Measurements from ENCODE around the gene CLEC9A. TPM values are rescaled to one million over a fixed set of nuclear protein-coding genes. Genes with fewer than 3 reads are reported as not detected.

The CLEC9A gene
- total RNA-seq = under 1 TPM in 1 of 4 donors, not detected in 3; 0.48 TPM

DNA sequence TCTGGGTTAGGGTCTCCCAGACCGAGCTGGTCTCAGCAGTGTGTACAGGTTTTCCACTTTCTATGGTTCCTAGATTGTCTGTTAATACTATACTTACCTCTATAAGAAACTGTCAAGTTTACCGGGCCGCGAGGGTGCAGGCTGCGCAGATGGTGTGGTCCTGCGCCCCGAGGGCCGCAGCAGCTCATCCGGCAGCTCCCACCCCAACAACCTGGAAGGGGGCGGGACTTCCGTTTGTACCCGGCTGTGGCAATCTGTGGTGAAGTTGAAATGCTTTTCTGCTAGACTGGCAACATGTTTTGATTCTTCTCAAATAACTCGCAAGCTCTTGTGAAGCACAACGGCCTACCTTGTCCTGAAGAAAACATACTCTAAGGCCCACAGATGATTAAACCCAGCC is at the start of gene CLEC9A:
Gene CLEC9A, plus strand, starts transcription at position 237 of the 400 bp plus-strand sequence. CDS start 22,006 bp downstream, outside the sequence.
- in situ Hi-C loops (cut with MboI; ENCODE audit: low pct_ligation_motif_present in 1 of 4, low pct_unique_long_range_greater_than_20kb in 1 of 4, low sequenced_read_pairs in 3 of 4) = loop anchor here in 1 of 4 donors (25.0 kb wide), 1 partner anchor 107 kb away; the partner anchor contains the start of gene CLEC7A
- H3K4me1 ChIP-seq = no peaks in the 10 kb centered on the region
- no peaks in the 10 kb centered on the region for H3K9me3 ChIP-seq
- no peak within 1 kb of the TSS for H3K4me3 ChIP-seq
- 91 to 96% methylated on average over 14 of the region's 14 CpGs for WGBS, 2 donors (ENCODE audit: low coverage in 1 of 2)
- no peaks in the 10 kb centered on the region for H3K36me3 ChIP-seq
- no peak within 1 kb of the TSS for H3K27ac ChIP-seq
- no peak for TF ChIP-seq POLR2AphosphoS5 (IDR thresholded peaks at IDR 0.05)
- TF ChIP-seq POLR2A (IDR thresholded peaks at IDR 0.05) = no peak
- TF ChIP-seq, protein P1, sequence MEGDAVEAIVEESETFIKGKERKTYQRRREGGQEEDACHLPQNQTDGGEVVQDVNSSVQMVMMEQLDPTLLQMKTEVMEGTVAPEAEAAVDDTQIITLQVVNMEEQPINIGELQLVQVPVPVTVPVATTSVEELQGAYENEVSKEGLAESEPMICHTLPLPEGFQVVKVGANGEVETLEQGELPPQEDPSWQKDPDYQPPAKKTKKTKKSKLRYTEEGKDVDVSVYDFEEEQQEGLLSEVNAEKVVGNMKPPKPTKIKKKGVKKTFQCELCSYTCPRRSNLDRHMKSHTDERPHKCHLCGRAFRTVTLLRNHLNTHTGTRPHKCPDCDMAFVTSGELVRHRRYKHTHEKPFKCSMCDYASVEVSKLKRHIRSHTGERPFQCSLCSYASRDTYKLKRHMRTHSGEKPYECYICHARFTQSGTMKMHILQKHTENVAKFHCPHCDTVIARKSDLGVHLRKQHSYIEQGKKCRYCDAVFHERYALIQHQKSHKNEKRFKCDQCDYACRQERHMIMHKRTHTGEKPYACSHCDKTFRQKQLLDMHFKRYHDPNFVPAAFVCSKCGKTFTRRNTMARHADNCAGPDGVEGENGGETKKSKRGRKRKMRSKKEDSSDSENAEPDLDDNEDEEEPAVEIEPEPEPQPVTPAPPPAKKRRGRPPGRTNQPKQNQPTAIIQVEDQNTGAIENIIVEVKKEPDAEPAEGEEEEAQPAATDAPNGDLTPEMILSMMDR (IDR thresholded peaks at IDR 0.05) = no peak
- TF ChIP-seq EP300 (IDR thresholded peaks at IDR 0.05; ENCODE audit: low read depth) = no peak
- intact Hi-C loops (cut with DNase I; ENCODE audit: low total_unique reads) = loop anchor here (5.0 kb wide), 1 partner anchor 107 kb away; no protein-coding TSS in a partner anchor
- no peak for DNase-seq
- no peaks in the 10 kb centered on the region for H3K27me3 ChIP-seq

DNA sequence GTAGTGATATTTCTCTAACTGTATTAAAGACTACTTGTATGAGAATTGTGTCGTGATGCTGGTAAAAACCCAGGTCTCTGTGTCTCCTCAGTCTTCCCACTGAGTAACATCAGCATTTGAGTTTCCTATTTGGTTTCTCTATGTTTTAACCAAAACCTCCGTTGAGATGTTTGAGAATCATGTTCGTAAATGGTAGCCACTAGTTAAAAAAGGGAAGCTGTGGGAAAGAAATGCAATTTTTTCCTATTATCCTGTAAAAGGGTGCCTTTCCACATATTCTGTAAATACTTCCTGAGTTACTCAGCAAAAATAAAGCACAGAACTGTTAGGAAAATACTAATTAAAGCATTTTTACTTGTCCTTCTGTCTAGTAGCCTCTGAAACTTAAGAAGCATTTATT is 38.6 kb upstream of the CLEC9A start:
- H3K27me3 ChIP-seq = no peaks in the 10 kb centered on the region
- no peaks in the 10 kb centered on the region for H3K4me1 ChIP-seq
- in situ Hi-C loops (cut with MboI; ENCODE audit: low pct_ligation_motif_present in 1 of 4, low pct_unique_long_range_greater_than_20kb in 1 of 4, low sequenced_read_pairs in 3 of 4) (no loop called here), intact Hi-C loops (cut with DNase I; ENCODE audit: low total_unique reads) (no loop called here)
- H3K4me3 ChIP-seq = no peak overlapping the region
- 69 to 73% methylated on average over 3 of the region's 3 CpGs for WGBS, 2 donors (ENCODE audit: low coverage in 1 of 2)
- no peaks in the 10 kb centered on the region for H3K36me3 ChIP-seq
- H3K9me3 ChIP-seq = no peaks in the 10 kb centered on the region
- TF ChIP-seq POLR2A (IDR thresholded peaks at IDR 0.05) = no peak
- no peak for TF ChIP-seq POLR2AphosphoS5 (IDR thresholded peaks at IDR 0.05)
- TF ChIP-seq EP300 (IDR thresholded peaks at IDR 0.05; ENCODE audit: low read depth) = no peak
- TF ChIP-seq, protein P1 (IDR thresholded peaks at IDR 0.05) = no peak
- H3K27ac ChIP-seq = no peak overlapping the region
- DNase-seq = no peak

DNA sequence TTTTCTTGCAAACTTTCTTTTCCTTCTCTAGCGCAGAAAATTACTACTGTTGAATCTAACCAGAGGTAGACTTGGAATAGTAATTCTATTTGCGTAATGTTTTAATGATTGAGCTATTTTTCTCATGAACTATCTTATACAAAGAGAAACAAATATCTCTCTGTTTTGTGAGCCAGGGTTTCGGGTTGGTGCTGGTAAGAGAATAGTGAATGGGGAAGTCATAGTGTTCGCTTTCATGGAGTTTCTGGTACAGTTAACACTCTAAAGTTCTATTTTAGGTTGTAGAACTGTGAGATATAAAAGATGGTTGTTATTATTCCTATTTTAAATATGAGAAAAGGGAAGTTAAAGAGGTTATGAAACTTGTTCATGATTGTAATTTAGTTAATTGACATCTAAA is 38.2 kb upstream of the CLEC9A start:
- intact Hi-C loops (cut with DNase I; ENCODE audit: low total_unique reads) = no loop called here
- DNase-seq = no peak
- H3K27ac ChIP-seq = no peak overlapping the region
- in situ Hi-C loops (cut with MboI; ENCODE audit: low pct_ligation_motif_present in 1 of 4, low pct_unique_long_range_greater_than_20kb in 1 of 4, low sequenced_read_pairs in 3 of 4) = no loop called here
- H3K36me3 ChIP-seq = no peaks in the 10 kb centered on the region
- TF ChIP-seq, protein P1 (IDR thresholded peaks at IDR 0.05) = no peak
- TF ChIP-seq EP300 (IDR thresholded peaks at IDR 0.05; ENCODE audit: low read depth) = no peak
- TF ChIP-seq POLR2AphosphoS5 (IDR thresholded peaks at IDR 0.05) = no peak
- TF ChIP-seq POLR2A (IDR thresholded peaks at IDR 0.05) = no peak
- 78 to 82% methylated on average over 4 of the region's 4 CpGs for WGBS, 2 donors (ENCODE audit: low coverage in 1 of 2)
- H3K4me3 ChIP-seq = no peak overlapping the region
- no peaks in the 10 kb centered on the region for H3K9me3 ChIP-seq
- H3K4me1 ChIP-seq = no peaks in the 10 kb centered on the region
- H3K27me3 ChIP-seq = no peaks in the 10 kb centered on the region

DNA sequence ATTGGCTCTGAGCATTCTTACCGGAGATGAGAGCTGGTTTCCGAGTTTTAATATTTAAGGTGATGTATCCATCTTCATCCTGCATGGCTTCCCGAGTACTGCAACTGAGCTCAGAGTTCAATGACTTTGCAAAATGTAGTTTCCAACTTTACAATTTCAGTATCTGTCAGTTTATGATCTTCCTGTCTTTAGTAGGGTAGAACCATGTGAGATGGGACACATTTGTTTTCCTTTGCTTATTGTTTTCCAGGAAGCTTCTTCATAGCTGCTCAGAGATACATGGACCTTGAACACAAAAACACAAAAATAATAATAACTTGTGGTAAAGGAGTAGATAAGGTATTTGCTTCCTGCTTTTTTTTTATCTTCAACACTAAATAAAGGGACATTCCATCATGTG is 31.5 kb upstream of the CLEC9A start, which contains the start of gene CLEC1B:
Gene CLEC1B, minus strand, starts transcription at position 106 of the 400 bp plus-strand sequence. Its CDS starts 21 bp downstream, at position 85.
- no peak within 1 kb of the TSS for H3K4me3 ChIP-seq
- no peaks in the 10 kb centered on the region for H3K27me3 ChIP-seq
- 89 to 93% methylated on average over 3 of the region's 3 CpGs for WGBS, 2 donors (ENCODE audit: low coverage in 1 of 2)
- H3K36me3 ChIP-seq = no peaks in the 10 kb centered on the region
- intact Hi-C loops (cut with DNase I; ENCODE audit: low total_unique reads) (no loop called here), in situ Hi-C loops (cut with MboI; ENCODE audit: low pct_ligation_motif_present in 1 of 4, low pct_unique_long_range_greater_than_20kb in 1 of 4, low sequenced_read_pairs in 3 of 4) (loop anchor here in 1 of 4 donors (5.0 kb wide), 1 partner anchor 38 kb away; no protein-coding TSS in a partner anchor)
- H3K9me3 ChIP-seq = no peaks in the 10 kb centered on the region
- no peaks in the 10 kb centered on the region for H3K4me1 ChIP-seq
- TF ChIP-seq, protein P1 (IDR thresholded peaks at IDR 0.05) = no peak
- TF ChIP-seq POLR2A (IDR thresholded peaks at IDR 0.05) (no peak), POLR2AphosphoS5 (IDR thresholded peaks at IDR 0.05) (no peak)
- DNase-seq = no peak
- no peak within 1 kb of the TSS for H3K27ac ChIP-seq

All from transverse colon (tissue), 4 donors.